GM12878 (cell line): ENCODE results near the gene NCAN. TPM values are rescaled to one million over a fixed set of nuclear protein-coding genes. Genes with fewer than 3 reads are reported as not detected.

Source experiments
- ATAC-seq: fragments of 200-7000 bp; cut with Tn5 transposase; 3 replicates; pipeline ENCODE4 v1.9.1; 2020; ENCODE audit warnings: mild to moderate bottlenecking, moderate library complexity
- BruUV-seq: library from RNA; stranded (reverse); fragments of 400-500 nt; replicated peaks from 2 replicates; lab custom pipeline; 2021; lab: Mats Ljungman, UMichigan
- CTCF ChIA-PET: fragments of 300-600 bp; sonication (Branson Sonifier 250); formaldehyde crosslinking; extraction: SDS; loops from one replicate; lab custom pipeline; 2021; ENCODE audit warnings: inconsistent platforms; lab: Yijun Ruan, JAX
- POLR2A ChIA-PET: fragments of 350-600 bp; formaldehyde crosslinking; extraction: SDS; loops from one replicate; lab custom pipeline; 2021; ENCODE audit warnings: inconsistent platforms; lab: Charles Lee
- RAD21 ChIA-PET: fragments of 300-600 bp; sonication (Branson Sonifier 250); formaldehyde crosslinking; loops from one replicate; lab custom pipeline; 2023; ENCODE audit warnings: antibody characterized with exemption; ENCODE audit not compliant: unreplicated experiment; lab: Charles Lee
- SMC1A ChIA-PET: fragments of 300-600 bp; sonication (Branson Sonifier 250); formaldehyde crosslinking; loops from one replicate; lab custom pipeline; 2023; ENCODE audit not compliant: unreplicated experiment, uncharacterized antibody; lab: Charles Lee
- DNase-seq: peaks from one replicate; pipeline ENCODE4 v3.0.0-alpha.2; 2011; ENCODE audit warnings: low read depth, low spot score
- FAIRE-seq: peaks from 3 replicates; lab custom pipeline; 2011; peaks lifted over from hg19 to GRCh38; lab: Jason Lieb, UNC
- H2AFZ ChIP-seq: 2 replicates; pipeline ENCODE4 v1.6.0; 2011; ENCODE audit warnings: low read depth, low read length, control low read depth; ENCODE audit not compliant: control insufficient read depth
- H3K27ac ChIP-seq: 2 replicates; pipeline ENCODE4 v1.5.1; 2011; ENCODE audit warnings: control low read depth; ENCODE audit not compliant: control insufficient read depth, insufficient read depth
- H3K27me3 ChIP-seq, 2 experiments: replicated peaks in 1 of 2; 2 replicates each; pipeline versions ENCODE4 v1.6.0 to v1.6.1; 2011; ENCODE audit warnings: low read length in 1 of 2; ENCODE audit not compliant: control insufficient read depth in 2 of 2, insufficient read depth in 2 of 2
- H3K36me3 ChIP-seq, 2 experiments: 2 replicates each; pipeline ENCODE4 v1.5.1; 2011; ENCODE audit warnings: low read length in 1 of 2; ENCODE audit not compliant: control insufficient read depth in 2 of 2, insufficient read depth in 2 of 2
- H3K4me1 ChIP-seq: 2 replicates; pipeline ENCODE4 v1.6.1; 2011; ENCODE audit warnings: mild to moderate bottlenecking, low read length, moderate library complexity, mixed read lengths; ENCODE audit not compliant: control insufficient read depth, insufficient read depth
- H3K4me2 ChIP-seq: 2 replicates; pipeline ENCODE4 v1.6.0; 2011; ENCODE audit warnings: control low read depth; ENCODE audit not compliant: control insufficient read depth, insufficient read depth
- H3K4me3 ChIP-seq: fragments of 200-600 bp; sonication (generic); 2 replicates; pipeline ENCODE4 v1.5.1; 2016
- H3K79me2 ChIP-seq: 2 replicates; pipeline ENCODE4 v1.6.0; 2011; ENCODE audit warnings: low read length; ENCODE audit not compliant: control insufficient read depth, insufficient read depth
- H3K9ac ChIP-seq: 2 replicates; pipeline ENCODE4 v1.8.0; 2011; ENCODE audit warnings: low read length, control low read depth, mixed read lengths; ENCODE audit not compliant: control insufficient read depth, insufficient read depth
- H3K9me3 ChIP-seq: replicated peaks from 3 replicates; pipeline ENCODE4 v1.5.1; 2011; ENCODE audit warnings: mild to moderate bottlenecking, low read length; ENCODE audit not compliant: control insufficient read depth, insufficient read depth
- H4K20me1 ChIP-seq: 2 replicates; pipeline ENCODE4 v1.6.0; 2011; ENCODE audit not compliant: control insufficient read depth, insufficient read depth
- CBFB ChIP-seq: IDR thresholded peaks from 2 replicates; pipeline ENCODE4 v1.6.1; 2016; ENCODE audit warnings: antibody characterized with exemption, low read depth
- CHD2 ChIP-seq: IDR thresholded peaks from 2 replicates; pipeline ENCODE4 v1.6.1; 2011; ENCODE audit warnings: low read depth, low read length, improper control_type of control experiment, borderline replicate concordance
- EGR1 ChIP-seq, 2 experiments: IDR thresholded peaks; 1 replicate in 1 of 2; 2 replicates in 1 of 2; pipeline ENCODE4 v1.6.1; 2011 to 2012; ENCODE audit warnings: low read depth in 2 of 2, low read length in 2 of 2, borderline replicate concordance in 1 of 2, mild to moderate bottlenecking in 1 of 2, moderate library complexity in 1 of 2
- FOXK2 ChIP-seq: fragments of 450-650 bp; IDR thresholded peaks from 2 replicates; pipeline ENCODE4 v1.6.1; 2017; ENCODE audit warnings: mild to moderate bottlenecking, moderate library complexity
- MYC ChIP-seq: IDR thresholded peaks from 2 replicates; pipeline ENCODE4 v1.6.1; 2011; ENCODE audit warnings: mild to moderate bottlenecking, low read length, moderate library complexity, inconsistent platforms; ENCODE audit not compliant: insufficient read depth, insufficient replicate concordance, insufficient read length, severe bottlenecking
- NR2F1 ChIP-seq: fragments of 450-650 bp; conservative IDR thresholded peaks from 2 replicates; pipeline ENCODE4 v1.6.1; 2017; ENCODE audit warnings: mild to moderate bottlenecking
- PAX8 ChIP-seq: fragments of 450-650 bp; IDR thresholded peaks from 2 replicates; pipeline ENCODE4 v1.6.1; 2017; ENCODE audit warnings: mild to moderate bottlenecking, moderate library complexity
- POLR2AphosphoS2 ChIP-seq: IDR thresholded peaks from 2 replicates; pipeline ENCODE4 v1.6.1; 2011; ENCODE audit warnings: low read depth, mild to moderate bottlenecking, low read length, improper control_type of control experiment, moderate library complexity
- TAF1 ChIP-seq: IDR thresholded peaks from 2 replicates; pipeline ENCODE4 v1.6.1; 2011; ENCODE audit warnings: mild to moderate bottlenecking, low read depth, low read length, borderline replicate concordance
- TCF12 ChIP-seq: IDR thresholded peaks from 2 replicates; pipeline ENCODE4 v1.6.1; 2011; ENCODE audit warnings: low read depth, mild to moderate bottlenecking, low read length
- ZNF592 ChIP-seq: fragments of 450-650 bp; IDR thresholded peaks from 2 replicates; pipeline ENCODE4 v1.6.1; 2017; ENCODE audit warnings: mild to moderate bottlenecking, moderate library complexity
- WGBS: methylation state at CpG from one replicate; pipeline ENCODE4 v1.1.6; 2016; ENCODE audit warnings: low lambda C conversion rate; ENCODE audit not compliant: insufficient replicate concordance, insufficient coverage; ENCODE audit errors: missing lambda C conversion rate; 5-methylcytosine and 5-hydroxymethylcytosine counted together
- in situ Hi-C: fragments of 300-500 bp; cut with MboI; formaldehyde crosslinking; loops from 9 replicates; pipeline ENCODE4 v1.14.3; 2018; ENCODE audit warnings: mixed read lengths
- intact Hi-C: fragments of 100-400 bp; cut with micrococcal nuclease; formaldehyde crosslinking; loops from one replicate; pipeline ENCODE4 v1.14.2; 2022; ENCODE audit not compliant: unreplicated experiment
- polyA plus RNA-seq, 11 experiments: library from polyadenylated mRNA; depleted of rRNA in 4 of 11; unstranded in 6 of 11; stranded (reverse) in 5 of 11; fragments of >200 nt; fragmentation: Nextera tagmentation in 4 of 11; fragmentation: Illumina TruSeq in 1 of 11; extraction: Ambion mirVana in 4 of 11; extraction: Trizol in 1 of 11; gene quantifications; 1 replicate in 1 of 11; 2 replicates in 10 of 11; pipeline versions ENCODE4 v1.2.1 to v1.2.3, GENCODE V29; 2011 to 2016; ENCODE audit warnings: inconsistent platforms in 2 of 11, missing spikeins in 2 of 11, low read depth in 1 of 11
- total RNA-seq, 4 experiments: library from RNA; depleted of rRNA in 3 of 4; stranded (reverse); fragments of >200 nt in 3 of 4; fragmentation: Illumina TruSeq in 1 of 4; extraction: Trizol in 1 of 4; gene quantifications; 2 replicates each; pipeline versions ENCODE4 v1.2.1 to v1.2.3, GENCODE V29; 2013 to 2021

NCAN gene
- total and polyA plus RNA-seq, 10 of the 15 experiments (the other 5 are each of a cell fraction or from before 2014, with no cell fraction given) = 0.02 to 0.34 (median 0.12) TPM; not detected in 1

- TF ChIP-seq CHD2 = no peak
Observed at GRCh38 chr19:19232261-19232721, 20.5 kb downstream of the NCAN start (continued).

DNA sequence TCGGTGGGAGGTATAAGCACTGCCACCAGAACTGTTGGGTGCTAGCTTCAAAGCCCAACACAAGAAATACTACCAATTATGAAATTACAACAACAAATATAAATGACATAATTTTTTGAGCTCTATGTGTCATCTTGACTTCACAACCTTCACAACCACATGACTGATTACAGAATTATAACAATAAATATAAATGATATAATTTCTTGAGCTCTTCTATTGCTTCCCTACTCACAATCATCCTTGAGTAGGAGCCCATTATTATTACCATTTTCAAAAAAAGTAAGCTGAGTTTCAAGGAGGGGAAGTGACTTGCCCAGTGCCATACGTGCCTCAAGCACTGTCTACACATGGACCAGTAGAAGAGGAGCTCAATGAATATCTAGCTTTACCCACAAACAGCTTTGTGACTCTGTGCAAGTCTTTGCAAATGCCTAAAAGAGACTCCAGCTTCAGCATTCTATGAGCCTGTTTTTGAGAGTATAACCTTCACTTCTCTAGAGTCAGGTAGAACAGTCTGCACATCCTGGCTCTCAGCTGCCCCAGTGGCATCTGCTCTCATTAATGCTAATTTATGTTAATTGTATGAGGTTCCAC lies 22.6 kb downstream of the NCAN start:
- Histone ChIP-seq H3K4me2 (no peak overlapping the region), H3K4me1 (no peaks in the 10 kb centered on the region), H3K79me2 (no peaks in the 10 kb centered on the region), H4K20me1 (no peaks in the 10 kb centered on the region), H3K9ac (no peak overlapping the region), H3K4me3 (no peak overlapping the region), H3K9me3 (peaks cover 11% of the 10 kb centered on the region; the same call in 2 of the 3 replicates), H2AFZ (no peak overlapping the region), H3K27ac (no peak overlapping the region), H3K27me3 (no peaks in the 10 kb centered on the region; a peak in 1 of 4 replicates), H3K36me3 (no peaks in the 10 kb centered on the region)
- intact Hi-C loops (no loop called here), in situ Hi-C loops (no loop called here)
- TF ChIP-seq CBFB (no peak), TCF12 (no peak), TAF1 (no peak), MYC (no peak), FOXK2 (no peak), POLR2AphosphoS2 (no peak), ZNF592 (no peak), PAX8 (no peak), EGR1 (IDR thresholded peaks at IDR 0.05; ENCODE audit: borderline replicate concordance in 1 of 2, low read depth in 2 of 2, low read length in 2 of 2) (no peak), NR2F1 (no peak)
- ChIA-PET SMC1A (interaction anchor here (1.0 kb wide), 1 partner anchor 61 kb away, joined by 3 read pairs; no protein-coding TSS in a partner anchor), CTCF (interaction anchor here (0.6 to 1.1 kb wide), 3 partner anchors 9 to 137 kb away, joined by 3 read pairs; no protein-coding TSS in a partner anchor), RAD21 (no interaction called here), POLR2A (interaction anchor here (0.6 to 0.8 kb wide), 2 partner anchors 25 to 551 kb away, joined by 3 read pairs; no protein-coding TSS in a partner anchor)
- ATAC-seq = no peak
- no peak for FAIRE-seq
- no TSS peak for BruUV-seq
- WGBS = 42% methylated on average over 2 of the region's 2 CpGs
- no peak for DNase-seq
